Measurements from ENCODE around the gene TXNDC12.
"Not testable (repeated sequence)": the region's sequence is repeated elsewhere in the genome, so short reads cannot be mapped to it uniquely, and the experiment has no call there.

Gene TXNDC12

GRCh38 chr1:52034050-52034384 is 21.0 kb downstream of the TXNDC12 start:
- intact Hi-C loops (cut with micrococcal nuclease), result no loop called here
- Mint-ChIP-seq H3K9me3 (no peaks in the 10 kb centered on the region), H3K36me3 (ENCODE audit: low read depth) (peaks cover 60% of the 10 kb centered on the region), H3K27me3 (no peaks in the 10 kb centered on the region), H3K27ac (peak overlapping the region; percentile 97), H3K4me1 (ENCODE audit: low read depth) (peaks cover 26% of the 10 kb centered on the region), H3K4me3 (no peak overlapping the region)

GRCh38 chr1:52033190-52034049 is 21.6 kb downstream of the TXNDC12 start, which contains the start of gene KTI12:
KTI12 (minus strand) TSS chr1:52033810; CDS start chr1:52033761, 49 bp downstream.
- Mint-ChIP-seq H3K9me3 (no peaks in the 10 kb centered on the region), H3K4me1 (ENCODE audit: low read depth) (peaks cover 26% of the 10 kb centered on the region), H3K27ac (peak within 1 kb of the TSS; percentile 97), H3K36me3 (ENCODE audit: low read depth) (peaks cover 54% of the 10 kb centered on the region), H3K4me3 (peak within 1 kb of the TSS; percentile 93), H3K27me3 (no peaks in the 10 kb centered on the region)
- intact Hi-C loops (cut with micrococcal nuclease), result loop anchor here (1.0 kb wide), 1 partner anchor 22 kb away; the partner anchor contains the start of gene TXNDC12

GRCh38 chr1:52032785-52033131 is 22.2 kb downstream of the TXNDC12 start:
- Mint-ChIP-seq H3K4me1 (ENCODE audit: low read depth) (peaks cover 26% of the 10 kb centered on the region), H3K36me3 (ENCODE audit: low read depth) (peaks cover 47% of the 10 kb centered on the region), H3K9me3 (no peaks in the 10 kb centered on the region), H3K27me3 (no peaks in the 10 kb centered on the region), H3K27ac (peak overlapping the region; percentile 97), H3K4me3 (peak overlapping the region; percentile 93)
- intact Hi-C loops (cut with micrococcal nuclease), result loop anchor here (1.0 kb wide), 1 partner anchor 23 kb away; the partner anchor contains the start of gene TXNDC12

- intact Hi-C loops (cut with micrococcal nuclease), result no loop called here
- Mint-ChIP-seq H3K36me3 (ENCODE audit: low read depth) (peaks cover 44% of the 10 kb centered on the region), H3K4me3 (peak overlapping the region; percentile 93), H3K9me3 (no peaks in the 10 kb centered on the region), H3K4me1 (ENCODE audit: low read depth) (peaks cover 26% of the 10 kb centered on the region), H3K27me3 (no peaks in the 10 kb centered on the region), H3K27ac (peak overlapping the region; percentile 97)
Observed at GRCh38 chr1:52032124-52032784, 22.7 kb downstream of the TXNDC12 start.

- Mint-ChIP-seq H3K36me3 (ENCODE audit: low read depth) (peaks cover 68% of the 10 kb centered on the region), H3K4me1 (ENCODE audit: low read depth) (peaks cover 20% of the 10 kb centered on the region)
- H3K9me3 Mint-ChIP-seq; H3K27me3 Mint-ChIP-seq; H3K4me3 Mint-ChIP-seq; intact Hi-C loops (cut with micrococcal nuclease); H3K27ac Mint-ChIP-seq: not testable (repeated sequence)
Observed at GRCh38 chr1:52028839-52029238, 26.2 kb downstream of the TXNDC12 start.

- intact Hi-C loops (cut with micrococcal nuclease), result no loop called here
- Mint-ChIP-seq H3K36me3 (ENCODE audit: low read depth) (peaks cover 69% of the 10 kb centered on the region), H3K4me3 (no peak overlapping the region), H3K27ac (no peak overlapping the region), H3K9me3 (no peaks in the 10 kb centered on the region), H3K27me3 (no peaks in the 10 kb centered on the region), H3K4me1 (ENCODE audit: low read depth) (peaks cover 20% of the 10 kb centered on the region)
Observed at GRCh38 chr1:52028328-52028727, 26.7 kb downstream of the TXNDC12 start.

- H3K9me3 Mint-ChIP-seq, result no peaks in the 10 kb centered on the region
- peaks cover 7% of the 10 kb centered on the region for H3K4me1 Mint-ChIP-seq (ENCODE audit: low read depth)
- intact Hi-C loops (cut with micrococcal nuclease), result no loop called here
- H3K27me3 Mint-ChIP-seq, result no peaks in the 10 kb centered on the region
- peaks cover 73% of the 10 kb centered on the region for H3K36me3 Mint-ChIP-seq (ENCODE audit: low read depth)
- no peak overlapping the region for H3K27ac Mint-ChIP-seq
- no peak overlapping the region for H3K4me3 Mint-ChIP-seq
Observed at GRCh38 chr1:52026278-52026677, 28.7 kb downstream of the TXNDC12 start.

- H3K27me3 Mint-ChIP-seq, result no peaks in the 10 kb centered on the region
- no peak overlapping the region for H3K27ac Mint-ChIP-seq
- no peaks in the 10 kb centered on the region for H3K9me3 Mint-ChIP-seq
- intact Hi-C loops (cut with micrococcal nuclease), result no loop called here
- H3K4me1 Mint-ChIP-seq (ENCODE audit: low read depth), result no peaks in the 10 kb centered on the region
- peaks cover 79% of the 10 kb centered on the region for H3K36me3 Mint-ChIP-seq (ENCODE audit: low read depth)
- no peak overlapping the region for H3K4me3 Mint-ChIP-seq
Observed at GRCh38 chr1:52022133-52022532, 32.9 kb downstream of the TXNDC12 start.

GRCh38 chr1:52008071-52008809 is 46.8 kb downstream of the TXNDC12 start:
- Mint-ChIP-seq H3K4me1 (ENCODE audit: low read depth) (no peaks in the 10 kb centered on the region), H3K36me3 (ENCODE audit: low read depth) (no peaks in the 10 kb centered on the region), H3K9me3 (no peaks in the 10 kb centered on the region), H3K4me3 (no peak overlapping the region), H3K27me3 (peaks cover 28% of the 10 kb centered on the region), H3K27ac (no peak overlapping the region)
- intact Hi-C loops (cut with micrococcal nuclease), result no loop called here

GRCh38 chr1:52007215-52008002 is 47.6 kb downstream of the TXNDC12 start:
- peaks cover 29% of the 10 kb centered on the region for H3K27me3 Mint-ChIP-seq
- no peaks in the 10 kb centered on the region for H3K4me1 Mint-ChIP-seq (ENCODE audit: low read depth)
- H3K36me3 Mint-ChIP-seq (ENCODE audit: low read depth), result no peaks in the 10 kb centered on the region
- H3K27ac Mint-ChIP-seq, result no peak overlapping the region
- H3K9me3 Mint-ChIP-seq, result no peaks in the 10 kb centered on the region
- no peak overlapping the region for H3K4me3 Mint-ChIP-seq
- intact Hi-C loops (cut with micrococcal nuclease), result no loop called here

GRCh38 chr1:52006081-52006553 is 48.9 kb downstream of the TXNDC12 start:
- H3K4me3 Mint-ChIP-seq; H3K9me3 Mint-ChIP-seq; H3K27ac Mint-ChIP-seq; H3K4me1 Mint-ChIP-seq (ENCODE audit: low read depth); intact Hi-C loops (cut with micrococcal nuclease); H3K36me3 Mint-ChIP-seq (ENCODE audit: low read depth): not testable (repeated sequence)
- peaks cover 29% of the 10 kb centered on the region for H3K27me3 Mint-ChIP-seq

GRCh38 chr1:52005548-52005947 is 49.4 kb downstream of the TXNDC12 start:
- H3K9me3 Mint-ChIP-seq; H3K27ac Mint-ChIP-seq; H3K36me3 Mint-ChIP-seq (ENCODE audit: low read depth); H3K4me1 Mint-ChIP-seq (ENCODE audit: low read depth); H3K4me3 Mint-ChIP-seq; intact Hi-C loops (cut with micrococcal nuclease): not testable (repeated sequence)
- H3K27me3 Mint-ChIP-seq, result peaks cover 29% of the 10 kb centered on the region

- Mint-ChIP-seq H3K27ac (no peak overlapping the region), H3K36me3 (ENCODE audit: low read depth) (no peaks in the 10 kb centered on the region), H3K9me3 (no peaks in the 10 kb centered on the region), H3K27me3 (peaks cover 29% of the 10 kb centered on the region), H3K4me3 (no peak overlapping the region), H3K4me1 (ENCODE audit: low read depth) (no peaks in the 10 kb centered on the region)
- intact Hi-C loops (cut with micrococcal nuclease), result no loop called here
Observed at GRCh38 chr1:52003877-52004276, 51.1 kb downstream of the TXNDC12 start.

All from dendritic cell treated with granulocyte-macrophage colony-stimulating factor and Interleukin-4, amounts not matched to agents 40 ng/mL and 50 ng/mL, for 4 days (primary cell).